Breast epithelium (tissue), 3 donors: Measurements from ENCODE around the gene SEZ6L.

Experiments used
- CTCF ChIP-seq, 3 donors: fragments of 450-650 bp; IDR thresholded peaks; one replicate each; pipeline ENCODE4 v1.5.1; 2016 to 2017; ENCODE audit warnings: antibody characterized with exemption in 3 of 3, mild to moderate bottlenecking in 3 of 3, moderate library complexity in 3 of 3
- POLR2A ChIP-seq: fragments of 450-650 bp; IDR thresholded peaks from one replicate; pipeline ENCODE4 v1.6.1; 2016; ENCODE audit warnings: antibody characterized with exemption, mild to moderate bottlenecking, moderate library complexity
- POLR2AphosphoS5 ChIP-seq, 3 donors: sonication (generic); formaldehyde crosslinking; IDR thresholded peaks; one replicate each; pipeline ENCODE4 v1.6.1; 2017; ENCODE audit warnings: antibody characterized with exemption in 3 of 3

GRCh38 chr22:26324150-26324549 is 154.9 kb downstream of the SEZ6L start:
- TF ChIP-seq CTCF (IDR thresholded peaks at IDR 0.05) (no peak), POLR2A (no peak), POLR2AphosphoS5 (IDR thresholded peaks at IDR 0.05) (no peak)
